ENCODE results near the gene NOL12. TPM values are rescaled to one million over a fixed set of nuclear protein-coding genes. Genes with fewer than 3 reads are reported as not detected.

Gene NOL12
- total and polyA plus RNA-seq, 4 donors = 6.9 to 16.5 (median 11.4) TPM

GRCh38 chr22:37641561-37641949 is 44.6 kb upstream of the NOL12 start:
- TF ChIP-seq, protein P1, sequence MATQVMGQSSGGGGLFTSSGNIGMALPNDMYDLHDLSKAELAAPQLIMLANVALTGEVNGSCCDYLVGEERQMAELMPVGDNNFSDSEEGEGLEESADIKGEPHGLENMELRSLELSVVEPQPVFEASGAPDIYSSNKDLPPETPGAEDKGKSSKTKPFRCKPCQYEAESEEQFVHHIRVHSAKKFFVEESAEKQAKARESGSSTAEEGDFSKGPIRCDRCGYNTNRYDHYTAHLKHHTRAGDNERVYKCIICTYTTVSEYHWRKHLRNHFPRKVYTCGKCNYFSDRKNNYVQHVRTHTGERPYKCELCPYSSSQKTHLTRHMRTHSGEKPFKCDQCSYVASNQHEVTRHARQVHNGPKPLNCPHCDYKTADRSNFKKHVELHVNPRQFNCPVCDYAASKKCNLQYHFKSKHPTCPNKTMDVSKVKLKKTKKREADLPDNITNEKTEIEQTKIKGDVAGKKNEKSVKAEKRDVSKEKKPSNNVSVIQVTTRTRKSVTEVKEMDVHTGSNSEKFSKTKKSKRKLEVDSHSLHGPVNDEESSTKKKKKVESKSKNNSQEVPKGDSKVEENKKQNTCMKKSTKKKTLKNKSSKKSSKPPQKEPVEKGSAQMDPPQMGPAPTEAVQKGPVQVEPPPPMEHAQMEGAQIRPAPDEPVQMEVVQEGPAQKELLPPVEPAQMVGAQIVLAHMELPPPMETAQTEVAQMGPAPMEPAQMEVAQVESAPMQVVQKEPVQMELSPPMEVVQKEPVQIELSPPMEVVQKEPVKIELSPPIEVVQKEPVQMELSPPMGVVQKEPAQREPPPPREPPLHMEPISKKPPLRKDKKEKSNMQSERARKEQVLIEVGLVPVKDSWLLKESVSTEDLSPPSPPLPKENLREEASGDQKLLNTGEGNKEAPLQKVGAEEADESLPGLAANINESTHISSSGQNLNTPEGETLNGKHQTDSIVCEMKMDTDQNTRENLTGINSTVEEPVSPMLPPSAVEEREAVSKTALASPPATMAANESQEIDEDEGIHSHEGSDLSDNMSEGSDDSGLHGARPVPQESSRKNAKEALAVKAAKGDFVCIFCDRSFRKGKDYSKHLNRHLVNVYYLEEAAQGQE (IDR thresholded peaks at IDR 0.05) = no peak
- no peak for TF ChIP-seq NR2F2 (IDR thresholded peaks at IDR 0.05)
- no peak for TF ChIP-seq HNF4A (conservative IDR thresholded peaks at IDR 0.05)
- TF ChIP-seq RXRA (IDR thresholded peaks at IDR 0.05) = no peak
- TF ChIP-seq EGR1 (IDR thresholded peaks at IDR 0.05; ENCODE audit: low read depth in 2 of 2) = no peak
- TF ChIP-seq RAD21 (IDR thresholded peaks at IDR 0.05) = no peak
- no peak for TF ChIP-seq FOXA2 (IDR thresholded peaks at IDR 0.05)
- TF ChIP-seq, protein P2, sequence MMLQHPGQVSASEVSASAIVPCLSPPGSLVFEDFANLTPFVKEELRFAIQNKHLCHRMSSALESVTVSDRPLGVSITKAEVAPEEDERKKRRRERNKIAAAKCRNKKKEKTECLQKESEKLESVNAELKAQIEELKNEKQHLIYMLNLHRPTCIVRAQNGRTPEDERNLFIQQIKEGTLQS (IDR thresholded peaks at IDR 0.05) = no peak
- TF ChIP-seq ZBTB33 (IDR thresholded peaks at IDR 0.05) = no peak
- TF ChIP-seq, protein P3, sequence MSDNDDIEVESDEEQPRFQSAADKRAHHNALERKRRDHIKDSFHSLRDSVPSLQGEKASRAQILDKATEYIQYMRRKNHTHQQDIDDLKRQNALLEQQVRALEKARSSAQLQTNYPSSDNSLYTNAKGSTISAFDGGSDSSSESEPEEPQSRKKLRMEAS (IDR thresholded peaks at IDR 0.05) = no peak
- TF ChIP-seq JUND (IDR thresholded peaks at IDR 0.05) = no peak
- TF ChIP-seq GABPA (IDR thresholded peaks at IDR 0.05 in 1 of 2, conservative IDR thresholded peaks at IDR 0.05 in 1 of 2) = no peak
- TF ChIP-seq FOXA1 (IDR thresholded peaks at IDR 0.05) = no peak
- TF ChIP-seq TAF1 (conservative IDR thresholded peaks at IDR 0.05) = no peak
- TF ChIP-seq YY1 (IDR thresholded peaks at IDR 0.05) = no peak
- TF ChIP-seq, protein P4, sequence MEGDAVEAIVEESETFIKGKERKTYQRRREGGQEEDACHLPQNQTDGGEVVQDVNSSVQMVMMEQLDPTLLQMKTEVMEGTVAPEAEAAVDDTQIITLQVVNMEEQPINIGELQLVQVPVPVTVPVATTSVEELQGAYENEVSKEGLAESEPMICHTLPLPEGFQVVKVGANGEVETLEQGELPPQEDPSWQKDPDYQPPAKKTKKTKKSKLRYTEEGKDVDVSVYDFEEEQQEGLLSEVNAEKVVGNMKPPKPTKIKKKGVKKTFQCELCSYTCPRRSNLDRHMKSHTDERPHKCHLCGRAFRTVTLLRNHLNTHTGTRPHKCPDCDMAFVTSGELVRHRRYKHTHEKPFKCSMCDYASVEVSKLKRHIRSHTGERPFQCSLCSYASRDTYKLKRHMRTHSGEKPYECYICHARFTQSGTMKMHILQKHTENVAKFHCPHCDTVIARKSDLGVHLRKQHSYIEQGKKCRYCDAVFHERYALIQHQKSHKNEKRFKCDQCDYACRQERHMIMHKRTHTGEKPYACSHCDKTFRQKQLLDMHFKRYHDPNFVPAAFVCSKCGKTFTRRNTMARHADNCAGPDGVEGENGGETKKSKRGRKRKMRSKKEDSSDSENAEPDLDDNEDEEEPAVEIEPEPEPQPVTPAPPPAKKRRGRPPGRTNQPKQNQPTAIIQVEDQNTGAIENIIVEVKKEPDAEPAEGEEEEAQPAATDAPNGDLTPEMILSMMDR (IDR thresholded peaks at IDR 0.05; ENCODE audit: low read depth, low read length, missing input control) = no peak
- TF ChIP-seq SP1 (IDR thresholded peaks at IDR 0.05) = no peak
- no peak for TF ChIP-seq HNF4G (IDR thresholded peaks at IDR 0.05)
- WGBS = 85% methylated on average over 5 of the region's 5 CpGs
- Histone ChIP-seq H3K27me3 (ENCODE audit: control insufficient read depth in 4 of 4, insufficient read depth in 4 of 4, low read length in 3 of 4) (no peaks in the 10 kb centered on the region), H3K9me3 (ENCODE audit: control insufficient read depth in 4 of 4, low read length in 3 of 4) (no peaks in the 10 kb centered on the region), H3K4me1 (ENCODE audit: control insufficient read depth in 4 of 4, insufficient read depth in 4 of 4, low read length in 3 of 4) (peaks cover 3 to 21% (median 6%) of the 10 kb centered on the region in 4 donors), H3K27ac (ENCODE audit: low read depth in 1 of 2, low read length in 2 of 2) (no peak overlapping the region), H3K36me3 (ENCODE audit: control insufficient read depth in 4 of 4, insufficient read depth in 3 of 4, low read depth in 1 of 4, low read length in 3 of 4) (no peaks in the 10 kb centered on the region), H3K9ac (ENCODE audit: low read depth in 1 of 2, low read length in 2 of 2) (no peak overlapping the region), H3K4me3 (ENCODE audit: low read depth in 1 of 3, low read length in 3 of 3) (no peak overlapping the region)
- no peak for DNase-seq (ENCODE audit: low spot score)

Data from liver (tissue), 9 donors.